Ishikawa (cell line): ENCODE results near the gene ATP1A3.
A peak's percentile ranks its signal among the peaks of the same experiment; 100 is the strongest.

Source experiments
- CEBPB ChIP-seq: IDR thresholded peaks from 2 replicates; pipeline ENCODE4 v1.6.1; 2012
- CREB1 ChIP-seq: IDR thresholded peaks from 2 replicates; pipeline ENCODE4 v1.6.1; 2012; ENCODE audit warnings: low read depth
- EGR1 ChIP-seq: IDR thresholded peaks from 2 replicates; pipeline ENCODE4 v1.6.1; 2012
- EP300 ChIP-seq: IDR thresholded peaks from 2 replicates; pipeline ENCODE4 v1.6.1; 2012; ENCODE audit warnings: borderline replicate concordance
- FOXM1 ChIP-seq: IDR thresholded peaks from 2 replicates; pipeline ENCODE4 v1.6.1; 2012; ENCODE audit warnings: low read depth, borderline replicate concordance
- NFIC ChIP-seq: IDR thresholded peaks from 2 replicates; pipeline ENCODE4 v1.6.1; 2012
- RAD21 ChIP-seq: IDR thresholded peaks from 2 replicates; pipeline ENCODE4 v1.6.1; 2012; ENCODE audit warnings: low read depth
- TAF1 ChIP-seq: IDR thresholded peaks from 2 replicates; pipeline ENCODE4 v1.6.1; 2012; ENCODE audit warnings: low read depth, mild to moderate bottlenecking
- TCF12 ChIP-seq: IDR thresholded peaks from 2 replicates; pipeline ENCODE4 v1.6.1; 2012; ENCODE audit warnings: low read depth
- TEAD4 ChIP-seq: IDR thresholded peaks from 2 replicates; pipeline ENCODE4 v1.6.1; 2012
- YY1 ChIP-seq: IDR thresholded peaks from 2 replicates; pipeline ENCODE4 v1.6.1; 2012; ENCODE audit warnings: low read depth
- ZBTB7A ChIP-seq: IDR thresholded peaks from 2 replicates; pipeline ENCODE4 v1.6.1; 2012; ENCODE audit warnings: low read depth
- TF ChIP-seq, protein P1 (sequence below): IDR thresholded peaks from 2 replicates; pipeline ENCODE4 v1.6.1; 2012
- TF ChIP-seq, protein P2 (sequence below): IDR thresholded peaks from 2 replicates; pipeline ENCODE4 v1.6.1; 2012
- TF ChIP-seq, protein P3 (sequence below): IDR thresholded peaks from 2 replicates; pipeline ENCODE4 v1.6.1; 2012; ENCODE audit warnings: low read depth, mild to moderate bottlenecking

ATP1A3 gene

DNA sequence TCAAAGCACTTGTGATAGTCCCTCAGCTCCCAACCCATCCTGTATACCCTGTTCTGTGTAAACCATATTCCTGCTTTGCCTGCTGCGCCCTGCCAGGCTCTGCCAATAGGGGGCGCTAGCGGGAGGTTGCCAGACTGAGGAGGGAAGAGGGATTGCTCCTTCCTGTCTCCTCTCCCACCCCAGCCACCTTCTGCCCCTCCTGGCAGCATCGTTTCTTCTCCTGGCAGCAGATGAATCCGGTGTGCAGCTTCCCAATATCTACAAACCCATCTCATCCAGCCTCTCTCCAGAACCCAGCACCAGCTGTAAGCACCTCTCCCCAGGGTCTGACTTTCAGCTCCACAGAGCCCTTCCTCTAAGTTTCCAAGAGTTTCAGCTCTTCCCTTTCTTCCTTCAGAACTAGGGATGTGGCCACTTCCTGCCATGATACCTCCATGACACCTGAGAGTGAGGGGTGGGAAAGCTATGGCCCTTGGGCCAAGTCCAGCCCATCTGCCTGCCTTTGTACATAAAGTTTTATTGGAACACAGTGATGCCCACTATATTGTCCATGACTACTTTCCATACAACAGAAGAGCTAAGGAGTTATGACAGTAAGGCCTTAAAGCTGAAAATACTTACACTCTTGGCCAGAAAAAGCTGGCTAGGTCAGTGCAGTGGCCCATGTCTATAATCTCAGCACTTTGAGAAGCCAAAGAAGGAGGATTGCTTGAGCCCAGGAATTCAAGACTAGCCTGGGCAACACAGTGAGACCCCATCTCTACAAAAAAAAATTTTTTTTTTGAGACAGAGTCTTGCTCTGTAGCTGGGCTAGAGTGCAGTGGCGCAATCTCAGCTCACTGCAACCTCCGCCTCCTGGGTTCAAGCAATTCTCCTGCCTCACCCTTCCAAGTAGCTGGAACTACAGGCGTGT is 34.5 kb upstream of the ATP1A3 start:
- TF ChIP-seq FOXM1 = no peak
- TF ChIP-seq ZBTB7A = no peak
- TF ChIP-seq TEAD4 = no peak
- no peak for TF ChIP-seq TAF1
- peak; percentile 13; the same call in 1 of the 2 replicates for TF ChIP-seq RAD21

DNA sequence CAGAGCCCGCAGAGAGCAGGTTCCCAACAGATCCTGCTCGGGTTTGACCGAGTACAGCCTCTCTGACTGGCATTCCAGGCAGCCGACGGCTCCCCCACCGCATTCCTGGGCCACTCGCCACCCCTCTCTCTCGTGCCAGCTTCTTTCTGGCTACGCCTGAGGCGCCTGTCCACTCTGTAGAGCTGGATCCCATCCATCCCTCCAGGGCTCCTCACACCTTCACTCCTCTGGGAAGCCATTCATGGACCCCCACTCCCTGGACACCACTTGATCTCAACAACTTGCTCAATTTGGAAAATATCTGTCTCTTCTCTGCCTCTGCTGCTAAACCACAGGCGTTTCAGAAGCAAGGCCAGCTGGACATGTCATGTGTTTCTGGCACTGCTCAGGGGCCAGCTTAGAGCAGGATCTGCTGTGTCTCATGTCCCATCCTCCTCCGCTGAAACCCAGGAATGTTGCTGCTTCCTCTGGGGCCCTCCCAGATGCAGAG is 30.6 kb upstream of the ATP1A3 start:
- TF ChIP-seq EGR1 (no peak), TCF12 (no peak), FOXM1 (no peak), CREB1 (no peak), TEAD4 (peak; percentile 27; the same call in 1 of the 2 replicates), NFIC (no peak)
- TF ChIP-seq, protein P1, sequence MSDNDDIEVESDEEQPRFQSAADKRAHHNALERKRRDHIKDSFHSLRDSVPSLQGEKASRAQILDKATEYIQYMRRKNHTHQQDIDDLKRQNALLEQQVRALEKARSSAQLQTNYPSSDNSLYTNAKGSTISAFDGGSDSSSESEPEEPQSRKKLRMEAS = no peak
- TF ChIP-seq, protein P2, sequence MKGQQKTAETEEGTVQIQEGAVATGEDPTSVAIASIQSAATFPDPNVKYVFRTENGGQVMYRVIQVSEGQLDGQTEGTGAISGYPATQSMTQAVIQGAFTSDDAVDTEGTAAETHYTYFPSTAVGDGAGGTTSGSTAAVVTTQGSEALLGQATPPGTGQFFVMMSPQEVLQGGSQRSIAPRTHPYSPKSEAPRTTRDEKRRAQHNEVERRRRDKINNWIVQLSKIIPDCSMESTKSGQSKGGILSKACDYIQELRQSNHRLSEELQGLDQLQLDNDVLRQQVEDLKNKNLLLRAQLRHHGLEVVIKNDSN = no peak

DNA sequence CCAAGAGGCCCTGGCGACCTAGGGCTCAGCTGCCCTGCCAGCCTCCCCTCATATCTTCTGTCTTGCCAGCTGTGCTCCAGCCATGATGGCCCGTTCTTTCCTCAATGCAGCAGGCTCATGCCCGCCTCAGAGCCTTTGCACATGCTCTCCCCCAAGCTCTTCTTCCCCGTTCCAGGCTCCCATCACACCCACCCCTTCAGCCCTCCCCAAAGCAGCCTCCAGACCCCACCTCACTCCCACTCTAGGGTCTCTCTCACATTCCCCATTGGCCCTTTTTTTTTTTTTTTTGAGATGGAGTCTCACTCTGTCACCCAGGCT is 29.9 kb upstream of the ATP1A3 start:
- TF ChIP-seq EP300 (no peak), TAF1 (no peak), FOXM1 (no peak)

DNA sequence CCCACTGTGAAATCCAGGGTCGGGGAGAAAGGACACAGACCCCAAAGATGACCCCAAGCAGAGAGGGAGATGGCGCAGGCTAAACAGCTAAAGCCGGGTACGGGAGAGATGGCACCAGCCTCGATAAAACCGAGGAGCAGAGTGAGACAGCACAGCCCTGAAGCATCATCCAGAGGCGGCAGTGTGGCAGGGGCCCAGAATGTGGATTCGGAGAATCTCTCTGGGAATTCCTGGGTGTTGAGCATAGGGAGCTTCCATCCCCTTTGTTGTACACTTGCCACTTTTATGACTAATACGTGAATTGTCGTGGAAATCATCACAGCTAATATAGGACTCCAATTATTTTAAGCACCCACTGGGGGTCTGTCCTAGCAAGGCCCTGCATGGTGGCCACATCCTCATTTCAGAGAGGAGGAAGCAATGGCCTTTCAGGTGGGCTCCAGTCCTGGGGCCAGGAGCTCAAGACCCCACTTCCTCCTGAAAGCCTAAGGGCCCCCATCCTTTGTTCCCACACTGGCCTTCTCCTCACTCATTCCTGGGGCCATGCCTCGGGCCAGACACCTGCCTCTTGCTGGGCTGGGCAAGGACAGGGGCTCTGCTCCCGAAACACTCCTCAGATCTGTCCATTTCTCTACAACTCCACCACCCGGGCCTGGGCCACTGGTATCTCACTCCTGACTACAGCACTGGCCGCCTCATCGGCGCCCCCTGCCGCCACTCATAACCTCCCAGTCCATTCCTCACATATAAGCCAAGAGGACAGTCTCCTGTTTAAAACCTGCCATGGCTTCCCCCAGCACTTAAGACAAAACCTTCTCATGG is 29.3 kb upstream of the ATP1A3 start:
- TF ChIP-seq CREB1 (no peak), TCF12 (no peak)
- TF ChIP-seq, protein P2 = no peak
- TF ChIP-seq, protein P1 = no peak

DNA sequence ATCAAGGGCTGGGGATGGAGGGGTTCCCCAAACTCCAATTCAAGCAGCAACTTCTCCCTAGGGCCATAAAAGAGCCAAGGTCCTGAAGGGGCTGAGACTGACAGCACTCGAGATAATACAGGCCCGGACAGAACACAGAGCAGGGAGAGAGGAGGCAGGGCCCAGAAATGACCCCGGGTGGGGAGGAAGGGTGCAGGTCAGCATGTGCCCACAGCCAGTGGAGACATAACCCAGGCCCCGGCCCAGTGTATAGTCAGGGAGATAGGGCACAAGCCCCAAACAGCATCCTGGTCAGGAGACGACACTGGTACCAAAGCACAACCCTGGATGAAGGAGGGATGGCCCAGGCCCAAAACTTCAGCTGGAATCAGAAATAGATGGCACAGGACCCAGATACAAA is 28.6 kb upstream of the ATP1A3 start:
- TF ChIP-seq TCF12 (no peak), CREB1 (no peak), CEBPB (no peak), TEAD4 (no peak), RAD21 (no peak), FOXM1 (no peak), ZBTB7A (no peak)
- TF ChIP-seq, protein P3, sequence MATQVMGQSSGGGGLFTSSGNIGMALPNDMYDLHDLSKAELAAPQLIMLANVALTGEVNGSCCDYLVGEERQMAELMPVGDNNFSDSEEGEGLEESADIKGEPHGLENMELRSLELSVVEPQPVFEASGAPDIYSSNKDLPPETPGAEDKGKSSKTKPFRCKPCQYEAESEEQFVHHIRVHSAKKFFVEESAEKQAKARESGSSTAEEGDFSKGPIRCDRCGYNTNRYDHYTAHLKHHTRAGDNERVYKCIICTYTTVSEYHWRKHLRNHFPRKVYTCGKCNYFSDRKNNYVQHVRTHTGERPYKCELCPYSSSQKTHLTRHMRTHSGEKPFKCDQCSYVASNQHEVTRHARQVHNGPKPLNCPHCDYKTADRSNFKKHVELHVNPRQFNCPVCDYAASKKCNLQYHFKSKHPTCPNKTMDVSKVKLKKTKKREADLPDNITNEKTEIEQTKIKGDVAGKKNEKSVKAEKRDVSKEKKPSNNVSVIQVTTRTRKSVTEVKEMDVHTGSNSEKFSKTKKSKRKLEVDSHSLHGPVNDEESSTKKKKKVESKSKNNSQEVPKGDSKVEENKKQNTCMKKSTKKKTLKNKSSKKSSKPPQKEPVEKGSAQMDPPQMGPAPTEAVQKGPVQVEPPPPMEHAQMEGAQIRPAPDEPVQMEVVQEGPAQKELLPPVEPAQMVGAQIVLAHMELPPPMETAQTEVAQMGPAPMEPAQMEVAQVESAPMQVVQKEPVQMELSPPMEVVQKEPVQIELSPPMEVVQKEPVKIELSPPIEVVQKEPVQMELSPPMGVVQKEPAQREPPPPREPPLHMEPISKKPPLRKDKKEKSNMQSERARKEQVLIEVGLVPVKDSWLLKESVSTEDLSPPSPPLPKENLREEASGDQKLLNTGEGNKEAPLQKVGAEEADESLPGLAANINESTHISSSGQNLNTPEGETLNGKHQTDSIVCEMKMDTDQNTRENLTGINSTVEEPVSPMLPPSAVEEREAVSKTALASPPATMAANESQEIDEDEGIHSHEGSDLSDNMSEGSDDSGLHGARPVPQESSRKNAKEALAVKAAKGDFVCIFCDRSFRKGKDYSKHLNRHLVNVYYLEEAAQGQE = no peak
- TF ChIP-seq, protein P1 = no peak
- TF ChIP-seq, protein P2 = no peak

DNA sequence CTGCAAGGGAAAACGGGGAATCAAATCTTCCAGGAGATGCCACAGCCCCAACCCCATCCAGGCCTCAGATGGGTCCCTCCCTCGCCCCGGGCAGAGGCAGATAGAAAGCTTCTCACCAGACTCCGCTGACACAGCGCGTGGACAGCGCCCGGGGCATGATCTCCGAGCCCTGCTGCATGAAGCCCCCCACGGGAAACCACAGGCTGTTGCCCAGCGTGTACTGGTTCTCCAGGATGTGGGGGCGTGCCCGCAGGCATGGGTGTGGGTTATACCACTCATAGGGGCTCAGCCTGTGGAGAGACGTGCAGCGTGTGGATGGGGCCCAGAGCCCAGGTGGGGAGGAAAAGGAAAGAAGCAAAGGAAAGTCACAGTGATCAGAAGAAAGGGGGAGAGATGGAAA is 27.2 kb upstream of the ATP1A3 start:
- TF ChIP-seq, protein P1 = no peak
- TF ChIP-seq, protein P2 = no peak
- no peak for TF ChIP-seq ZBTB7A
- no peak for TF ChIP-seq TCF12
- no peak for TF ChIP-seq CREB1
- no peak for TF ChIP-seq EGR1
- TF ChIP-seq CEBPB = no peak
- TF ChIP-seq FOXM1 = no peak
- TF ChIP-seq, protein P3 = no peak
- no peak for TF ChIP-seq EP300
- no peak for TF ChIP-seq TAF1
- no peak for TF ChIP-seq YY1
